ENCODE measurements around the gene KIF26B. TPM values are rescaled to one million over a fixed set of nuclear protein-coding genes. Genes with fewer than 3 reads are reported as not detected.

KIF26B gene
- total RNA-seq, 6 experiments from 2014 or later = 0.31 to 0.55 (median 0.35) TPM

DNA sequence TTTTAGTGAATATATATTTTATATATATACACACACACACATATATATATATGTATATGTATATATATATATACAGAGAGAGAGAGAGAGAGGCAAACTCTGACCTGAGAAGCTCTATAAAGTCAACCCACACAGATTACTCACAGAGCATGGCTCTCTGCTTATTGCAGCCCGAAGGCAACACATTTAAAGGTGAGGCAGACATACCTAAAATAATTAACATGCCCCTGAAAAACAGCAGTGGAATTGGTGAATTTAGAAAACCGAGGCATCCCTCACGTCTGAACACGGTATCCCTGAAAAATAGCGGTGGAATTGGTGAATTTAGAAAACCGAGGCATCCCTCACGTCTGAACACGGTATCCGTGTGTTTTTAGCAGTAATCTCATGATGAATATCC is 228.2 kb downstream of the KIF26B start:
- H3K36me3 ChIP-seq = no peaks in the 10 kb centered on the region
- no peak for DNase-seq
- H3K4me3 ChIP-seq = no peak overlapping the region
- no peak for ATAC-seq
- TF ChIP-seq POLR2A (IDR thresholded peaks at IDR 0.05) = no peak
- intact Hi-C loops (cut with DNase I) = loop anchor here in 1 of 2 donors (10.0 kb wide), 1 partner anchor 218 kb away; no protein-coding TSS in a partner anchor
- no peaks in the 10 kb centered on the region for H3K27me3 ChIP-seq
- no peak overlapping the region for H3K27ac ChIP-seq
- no peaks in the 10 kb centered on the region for H3K4me1 ChIP-seq
- WGBS (ENCODE audit: insufficient coverage, low coverage, low lambda C conversion rate, missing lambda C conversion rate) = 80% methylated on average over 9 of the region's 9 CpGs
- no peaks in the 10 kb centered on the region for H3K9me3 ChIP-seq

DNA sequence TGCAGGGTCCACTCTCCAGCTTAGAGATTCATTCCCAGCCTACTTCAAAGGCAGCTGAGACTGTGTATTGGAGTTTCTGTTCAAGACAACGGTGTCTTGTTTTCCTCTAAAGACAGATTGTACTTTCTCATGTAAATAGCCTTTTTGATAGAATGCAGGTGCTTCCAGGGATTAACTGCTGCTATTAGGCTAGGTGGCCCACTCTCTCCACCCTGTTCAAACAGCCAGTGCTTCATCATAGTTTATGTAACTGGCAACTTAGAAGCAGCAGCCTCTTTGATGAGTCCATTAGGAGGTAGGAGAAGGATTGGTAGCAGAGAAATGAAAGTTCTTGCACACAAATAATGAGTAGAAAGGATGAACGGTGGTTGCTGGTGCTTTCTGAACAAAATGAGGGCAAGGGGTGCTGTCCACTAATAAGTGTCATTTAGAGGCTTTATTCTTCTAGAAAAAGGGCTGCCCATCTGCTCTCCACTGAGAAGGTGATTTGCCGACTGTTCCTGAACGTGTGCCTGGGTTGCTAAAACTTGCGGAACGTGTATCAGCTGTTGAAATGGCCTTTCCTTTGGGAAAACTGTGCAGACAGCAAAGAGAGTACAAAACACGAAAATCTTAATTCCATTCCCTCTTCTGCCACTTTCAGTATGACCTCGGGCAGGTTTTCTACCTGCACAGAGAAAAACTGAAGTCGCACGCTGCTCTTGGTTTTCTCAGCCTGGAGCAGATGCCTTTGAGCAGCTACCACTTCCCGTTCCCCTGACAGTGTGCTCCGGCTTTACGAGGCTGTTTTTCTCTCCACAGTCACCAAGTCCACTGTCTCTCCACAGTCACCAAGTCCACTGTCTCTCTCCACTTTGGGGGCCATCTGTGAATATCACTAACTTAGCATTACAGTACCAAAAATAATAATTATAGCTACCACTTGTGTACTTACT is 228.9 kb downstream of the KIF26B start:
- Histone ChIP-seq H3K36me3 (no peaks in the 10 kb centered on the region), H3K9me3 (no peaks in the 10 kb centered on the region), H3K4me1 (no peaks in the 10 kb centered on the region), H3K4me3 (no peak overlapping the region), H3K27me3 (no peaks in the 10 kb centered on the region), H3K27ac (no peak overlapping the region)
- ATAC-seq = no peak
- 67% methylated on average over 13 of the region's 13 CpGs for WGBS (ENCODE audit: insufficient coverage, low coverage, low lambda C conversion rate, missing lambda C conversion rate)
- no peak for DNase-seq
- intact Hi-C loops (cut with DNase I) = loop anchor here in 1 of 2 donors (10.0 kb wide), 1 partner anchor 219 kb away; no protein-coding TSS in a partner anchor
- TF ChIP-seq POLR2A (IDR thresholded peaks at IDR 0.05) = no peak
- TF ChIP-seq, protein P1, sequence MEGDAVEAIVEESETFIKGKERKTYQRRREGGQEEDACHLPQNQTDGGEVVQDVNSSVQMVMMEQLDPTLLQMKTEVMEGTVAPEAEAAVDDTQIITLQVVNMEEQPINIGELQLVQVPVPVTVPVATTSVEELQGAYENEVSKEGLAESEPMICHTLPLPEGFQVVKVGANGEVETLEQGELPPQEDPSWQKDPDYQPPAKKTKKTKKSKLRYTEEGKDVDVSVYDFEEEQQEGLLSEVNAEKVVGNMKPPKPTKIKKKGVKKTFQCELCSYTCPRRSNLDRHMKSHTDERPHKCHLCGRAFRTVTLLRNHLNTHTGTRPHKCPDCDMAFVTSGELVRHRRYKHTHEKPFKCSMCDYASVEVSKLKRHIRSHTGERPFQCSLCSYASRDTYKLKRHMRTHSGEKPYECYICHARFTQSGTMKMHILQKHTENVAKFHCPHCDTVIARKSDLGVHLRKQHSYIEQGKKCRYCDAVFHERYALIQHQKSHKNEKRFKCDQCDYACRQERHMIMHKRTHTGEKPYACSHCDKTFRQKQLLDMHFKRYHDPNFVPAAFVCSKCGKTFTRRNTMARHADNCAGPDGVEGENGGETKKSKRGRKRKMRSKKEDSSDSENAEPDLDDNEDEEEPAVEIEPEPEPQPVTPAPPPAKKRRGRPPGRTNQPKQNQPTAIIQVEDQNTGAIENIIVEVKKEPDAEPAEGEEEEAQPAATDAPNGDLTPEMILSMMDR (IDR thresholded peaks at IDR 0.05) = no peak

DNA sequence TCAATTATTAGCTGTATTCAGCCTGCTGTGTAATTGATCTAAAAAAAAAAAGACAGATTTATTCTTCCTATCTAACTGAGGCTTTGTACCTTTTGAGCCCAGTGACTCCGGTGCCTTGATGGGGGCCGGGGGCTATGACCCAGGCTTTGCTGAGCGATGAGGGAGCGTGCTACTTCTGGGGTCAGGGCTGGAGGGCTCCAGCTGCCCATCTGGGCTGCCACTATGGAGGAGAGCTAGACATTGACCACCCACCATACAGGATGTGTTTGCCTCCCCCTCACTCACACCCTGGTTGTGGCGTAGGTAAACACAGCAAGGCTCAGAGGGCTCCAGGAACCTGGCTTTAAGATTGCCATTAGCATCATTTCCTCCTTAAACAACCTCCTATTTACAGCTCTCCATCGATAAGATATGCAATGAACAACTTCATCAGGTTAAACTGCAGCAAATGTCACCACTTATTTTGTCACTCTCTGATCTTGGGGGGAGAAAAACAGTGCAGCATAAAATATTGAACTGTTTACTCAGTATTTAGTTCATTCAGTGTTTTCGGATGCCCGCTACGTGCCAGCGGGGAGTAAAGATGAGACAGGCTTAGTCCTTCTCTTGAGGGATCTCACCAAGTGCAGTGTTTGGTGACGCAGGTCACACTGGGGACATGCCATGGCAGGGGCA is 231.6 kb downstream of the KIF26B start:
- Histone ChIP-seq H3K4me3 (no peak overlapping the region), H3K36me3 (no peaks in the 10 kb centered on the region), H3K27me3 (no peaks in the 10 kb centered on the region), H3K9me3 (no peaks in the 10 kb centered on the region), H3K4me1 (no peaks in the 10 kb centered on the region), H3K27ac (no peak overlapping the region)
- TF ChIP-seq, protein P1 (IDR thresholded peaks at IDR 0.05) = no peak
- no peak for TF ChIP-seq POLR2A (IDR thresholded peaks at IDR 0.05)
- 34% methylated on average over 5 of the region's 11 CpGs for WGBS (ENCODE audit: insufficient coverage, low coverage, low lambda C conversion rate, missing lambda C conversion rate)
- ATAC-seq (no peak), DNase-seq (no peak)
- intact Hi-C loops (cut with DNase I) = loop anchor here in 1 of 2 donors (10.0 kb wide), 1 partner anchor 222 kb away; no protein-coding TSS in a partner anchor

DNA sequence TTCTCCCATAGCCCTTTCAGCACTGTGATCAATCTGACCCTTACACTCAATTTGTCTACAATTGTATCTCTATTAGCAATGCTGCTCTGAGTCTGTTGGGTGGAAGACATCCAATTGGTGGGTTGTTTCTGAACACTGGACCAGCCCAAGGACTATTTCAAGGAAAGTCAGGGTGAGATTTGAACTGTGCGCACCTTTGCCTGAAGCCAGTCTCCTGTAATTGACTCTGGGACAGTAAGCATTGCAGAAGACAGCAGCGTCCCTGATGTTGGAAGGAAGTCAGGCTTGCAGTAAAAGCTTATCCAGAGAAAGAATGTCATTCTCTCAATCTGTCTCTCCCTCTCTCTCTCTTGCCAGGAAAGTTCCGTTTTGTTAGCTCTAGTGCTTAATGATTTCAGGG is 233.9 kb downstream of the KIF26B start:
- no peaks in the 10 kb centered on the region for H3K4me1 ChIP-seq
- H3K27me3 ChIP-seq = no peaks in the 10 kb centered on the region
- 47% methylated on average over 3 of the region's 3 CpGs for WGBS (ENCODE audit: insufficient coverage, low coverage, low lambda C conversion rate, missing lambda C conversion rate)
- no peaks in the 10 kb centered on the region for H3K9me3 ChIP-seq
- DNase-seq (no peak), ATAC-seq (no peak)
- TF ChIP-seq, protein P1 (IDR thresholded peaks at IDR 0.05) = no peak
- no peak for TF ChIP-seq POLR2A (IDR thresholded peaks at IDR 0.05)
- H3K36me3 ChIP-seq = no peaks in the 10 kb centered on the region
- intact Hi-C loops (cut with DNase I) = loop anchor here in 1 of 2 donors (10.0 kb wide), 1 partner anchor 224 kb away; no protein-coding TSS in a partner anchor
- H3K4me3 ChIP-seq = no peak overlapping the region
- no peak overlapping the region for H3K27ac ChIP-seq
